K562 (cell line): Measurements from ENCODE around the gene ZC3H8.

ENCODE experiments used
- CBX8 ChIP-seq: fragments of 200-600 bp; sonication (generic); IDR thresholded peaks from 2 replicates; pipeline ENCODE4 v1.6.1; 2012; ENCODE audit warnings: borderline replicate concordance, mixed run types, low read depth, mild to moderate bottlenecking, moderate library complexity, mixed read lengths, low read length, control low read depth, inconsistent platforms; ENCODE audit not compliant: poor library complexity, severe bottlenecking; ENCODE audit errors: extremely low read depth
- CREB3 ChIP-seq: fragments of 450-650 bp; conservative IDR thresholded peaks from 2 replicates; pipeline ENCODE4 v1.6.1; 2016; ENCODE audit warnings: missing genetic modification characterization, low read depth, mild to moderate bottlenecking, missing compliant biosample characterization, moderate library complexity
- CTCF ChIP-seq, 3 experiments: IDR thresholded peaks in 2 of 3; conservative IDR thresholded peaks in 1 of 3; 2 replicates each; pipeline ENCODE4 v1.5.1; 2011 to 2012; ENCODE audit warnings: low read length in 3 of 3, mild to moderate bottlenecking in 3 of 3, control low read depth in 2 of 3, improper control_type of control experiment in 1 of 3, inconsistent platforms in 1 of 3, low read depth in 1 of 3, mixed read lengths in 1 of 3, moderate library complexity in 1 of 3; ENCODE audit not compliant: insufficient read depth in 2 of 3
- EZH2 ChIP-seq: IDR thresholded peaks from 2 replicates; pipeline ENCODE4 v1.6.1; 2012; ENCODE audit warnings: low read depth, mild to moderate bottlenecking, inconsistent platforms, low read length, borderline replicate concordance
- MTA3 ChIP-seq: fragments of 450-650 bp; formaldehyde crosslinking; IDR thresholded peaks from 2 replicates; pipeline ENCODE4 v1.6.1; 2017; ENCODE audit warnings: mild to moderate bottlenecking, borderline replicate concordance
- NFE2 ChIP-seq: IDR thresholded peaks from 2 replicates; pipeline ENCODE4 v1.6.1; 2014; ENCODE audit warnings: antibody characterized with exemption, low read depth
- NR2C1 ChIP-seq, 2 experiments: fragments of 450-650 bp; IDR thresholded peaks; 2 replicates each; pipeline ENCODE4 v1.6.1; 2017; ENCODE audit warnings: mild to moderate bottlenecking in 2 of 2, antibody characterized with exemption in 1 of 2, inconsistent platforms in 1 of 2, missing compliant biosample characterization in 1 of 2, missing genetic modification characterization in 1 of 2
- POLR2A ChIP-seq: fragments of 450-650 bp; conservative IDR thresholded peaks from 2 replicates; pipeline ENCODE4 v1.6.1; 2016
- POLR2AphosphoS5 ChIP-seq: IDR thresholded peaks from 2 replicates; pipeline ENCODE4 v1.6.1; 2011; ENCODE audit warnings: mild to moderate bottlenecking, low read depth, low read length, moderate library complexity; ENCODE audit not compliant: control insufficient read depth, insufficient read depth
- TAF9B ChIP-seq: fragments of 450-650 bp; IDR thresholded peaks from 2 replicates; pipeline ENCODE4 v1.6.1; 2018; ENCODE audit warnings: mild to moderate bottlenecking; ENCODE audit not compliant: partially characterized antibody
- ZBTB17 ChIP-seq: fragments of 450-650 bp; formaldehyde crosslinking; IDR thresholded peaks from 2 replicates; pipeline ENCODE4 v1.4.0; 2020; ENCODE audit warnings: mild to moderate bottlenecking
- ZC3H11A ChIP-seq: IDR thresholded peaks from 2 replicates; pipeline ENCODE4 v1.6.1; 2012; ENCODE audit warnings: low read depth, low read length, improper control_type of control experiment
- ZNF12 ChIP-seq: sonication (generic); formaldehyde crosslinking; IDR thresholded peaks from 2 replicates; pipeline ENCODE4 v1.4.0; 2020; ENCODE audit warnings: mild to moderate bottlenecking, missing genetic modification reagents
- ZNF184 ChIP-seq: sonication (generic); formaldehyde crosslinking; IDR thresholded peaks from 2 replicates; pipeline ENCODE4 v1.5.0; 2020; ENCODE audit warnings: missing genetic modification reagents

GRCh38 chr2:112259509-112260294 lies 4.9 kb upstream of the ZC3H8 start:
- peak; percentile 93 to 99 (median 96) for TF ChIP-seq CTCF (IDR thresholded peaks at IDR 0.05 in 2 of 3, conservative IDR thresholded peaks at IDR 0.05 in 1 of 3; ENCODE audit: insufficient read depth in 2 of 3, low read depth in 1 of 3, low read length in 3 of 3)
- no peak for TF ChIP-seq EZH2
- no peak for TF ChIP-seq POLR2AphosphoS5
- no peak for TF ChIP-seq NR2C1 (IDR thresholded peaks at IDR 0.05)
- no peak for TF ChIP-seq NR2C1 (tag; IDR thresholded peaks at IDR 0.05)
- TF ChIP-seq TAF9B: no peak
- peak; percentile 62; the same call in 1 of the 2 replicates for TF ChIP-seq ZC3H11A
- TF ChIP-seq ZNF12 (CRISPR knock-in tag): no peak
- TF ChIP-seq POLR2A: no peak
- TF ChIP-seq MTA3: 0 out of 2 replicates have a peak, but pooled peaks have one; percentile 47
- TF ChIP-seq NFE2: no peak
- TF ChIP-seq CREB3: no peak
- no peak for TF ChIP-seq ZBTB17
- no peak for TF ChIP-seq CBX8
- no peak for TF ChIP-seq ZNF184 (CRISPR knock-in tag)
